Neural cell (in vitro differentiated cells): ENCODE measurements around the gene ALK. TPM values are rescaled to one million over a fixed set of nuclear protein-coding genes. Genes with fewer than 3 reads are reported as not detected.

ENCODE experiments used
- H2AFZ ChIP-seq: fragments of 200-600, 300-800 bp; sonication (generic), shearing (Covaris generic); 2 replicates; pipeline ENCODE4 v1.6.0; 2014; ENCODE audit warnings: low read depth, mild to moderate bottlenecking, antibody characterized with exemption, low read length, moderate library complexity
- H3F3A ChIP-seq: fragments of 200-600 bp; shearing (Covaris generic); 2 replicates; pipeline ENCODE4 v1.6.1; 2016; ENCODE audit warnings: mild to moderate bottlenecking, moderate library complexity, mixed read lengths, antibody characterized with exemption, low read length; ENCODE audit not compliant: insufficient read depth, poor library complexity, severe bottlenecking
- H3K27ac ChIP-seq: fragments of 200-600, 300-800 bp; sonication (generic), shearing (Covaris generic); 2 replicates; pipeline ENCODE4 v1.5.1; 2014; ENCODE audit warnings: mild to moderate bottlenecking, low read length, moderate library complexity
- H3K27me3 ChIP-seq: fragments of 300-800, 200-600 bp; sonication (generic), shearing (Covaris generic); 2 replicates; pipeline ENCODE4 v1.6.0; 2014; ENCODE audit warnings: mild to moderate bottlenecking, low read depth, low read length, moderate library complexity; ENCODE audit not compliant: insufficient read depth
- H3K36me3 ChIP-seq: fragments of 300-800, 200-600 bp; sonication (generic), shearing (Covaris generic); 2 replicates; pipeline ENCODE4 v1.5.1; 2014; ENCODE audit warnings: mild to moderate bottlenecking, antibody characterized with exemption, low read length, moderate library complexity; ENCODE audit not compliant: insufficient read depth
- H3K4me2 ChIP-seq: fragments of 300-800, 200-600 bp; sonication (generic), shearing (Covaris generic); 2 replicates; pipeline ENCODE4 v1.6.0; 2014; ENCODE audit warnings: mild to moderate bottlenecking, low read length
- H3K4me3 ChIP-seq: fragments of 300-800, 200-600 bp; sonication (generic), shearing (Covaris generic); 2 replicates; pipeline ENCODE4 v1.5.1; 2014; ENCODE audit warnings: mild to moderate bottlenecking, low read length, moderate library complexity
- H3K79me2 ChIP-seq: fragments of 200-600 bp; shearing (Covaris generic); replicated peaks from 2 replicates; pipeline ENCODE4 v1.6.0; 2014; ENCODE audit warnings: mild to moderate bottlenecking, low read length, moderate library complexity; ENCODE audit not compliant: insufficient read depth
- H3K9ac ChIP-seq: fragments of 300-800, 200-600 bp; sonication (generic), shearing (Covaris generic); 2 replicates; pipeline ENCODE4 v1.6.1; 2016; ENCODE audit warnings: mild to moderate bottlenecking, low read length, mixed read lengths
- H3K9me2 ChIP-seq: fragments of 200-600 bp; shearing (Covaris generic); 2 replicates; pipeline ENCODE4 v1.6.1; 2016; ENCODE audit warnings: mild to moderate bottlenecking, low read length, mixed read lengths; ENCODE audit not compliant: insufficient read depth
- H3K9me3 ChIP-seq: fragments of 200-600, 300-800 bp; sonication (generic), shearing (Covaris generic); 2 replicates; pipeline ENCODE4 v1.6.1; 2016; ENCODE audit warnings: mild to moderate bottlenecking, mixed run types, low read length, moderate library complexity, mixed read lengths
- H4K20me1 ChIP-seq: fragments of 200-600 bp; shearing (Covaris generic); 2 replicates; pipeline ENCODE4 v1.6.1; 2016; ENCODE audit warnings: mild to moderate bottlenecking, mixed run types; ENCODE audit not compliant: insufficient read depth
- CTCF ChIP-seq: fragments of 450-650 bp; IDR thresholded peaks from 2 replicates; pipeline ENCODE4 v1.5.1; 2014; ENCODE audit warnings: antibody characterized with exemption, mild to moderate bottlenecking, moderate library complexity; ENCODE audit not compliant: poor library complexity, severe bottlenecking
- EP300 ChIP-seq: fragments of 450-650 bp; conservative IDR thresholded peaks from 2 replicates; pipeline ENCODE4 v1.6.1; 2014; ENCODE audit warnings: antibody characterized with exemption, mild to moderate bottlenecking, moderate library complexity; ENCODE audit not compliant: poor library complexity, severe bottlenecking
- EZH2 ChIP-seq: fragments of 200-600, 300-800 bp; shearing (Covaris generic), sonication (generic); IDR thresholded peaks from 2 replicates; pipeline ENCODE4 v1.6.1; 2014; ENCODE audit warnings: antibody characterized with exemption, low read length, borderline replicate concordance, mild to moderate bottlenecking; ENCODE audit not compliant: insufficient read depth, poor library complexity, severe bottlenecking
- MXI1 ChIP-seq: fragments of 450-650 bp; conservative IDR thresholded peaks from 2 replicates; pipeline ENCODE4 v1.6.1; 2014; ENCODE audit warnings: antibody characterized with exemption, mild to moderate bottlenecking; ENCODE audit not compliant: poor library complexity, severe bottlenecking
- POLR2AphosphoS5 ChIP-seq: IDR thresholded peaks from 2 replicates; pipeline ENCODE4 v1.6.1; 2012
- RAD21 ChIP-seq: fragments of 450-650 bp; conservative IDR thresholded peaks from 2 replicates; pipeline ENCODE4 v1.6.1; 2014; ENCODE audit warnings: antibody characterized with exemption, mild to moderate bottlenecking, moderate library complexity
- SMC3 ChIP-seq: fragments of 450-650 bp; conservative IDR thresholded peaks from 2 replicates; pipeline ENCODE4 v1.6.1; 2014; ENCODE audit warnings: antibody characterized with exemption, mild to moderate bottlenecking, moderate library complexity; ENCODE audit not compliant: poor library complexity
- TAF1 ChIP-seq: IDR thresholded peaks from 2 replicates; pipeline ENCODE4 v1.6.1; 2012; ENCODE audit warnings: low read depth
- polyA plus RNA-seq: library from polyadenylated mRNA; depleted of rRNA; stranded (reverse); fragments of >200 nt; gene quantifications from 2 replicates; pipeline ENCODE4 v1.2.3, GENCODE V29; 2014
- TF ChIP-seq, protein P1 (sequence below): IDR thresholded peaks from 2 replicates; pipeline ENCODE4 v1.6.1; 2012; ENCODE audit warnings: borderline replicate concordance

ALK gene
- polyA plus RNA-seq, 1 donor from 2014 or later = 7.1 TPM

DNA sequence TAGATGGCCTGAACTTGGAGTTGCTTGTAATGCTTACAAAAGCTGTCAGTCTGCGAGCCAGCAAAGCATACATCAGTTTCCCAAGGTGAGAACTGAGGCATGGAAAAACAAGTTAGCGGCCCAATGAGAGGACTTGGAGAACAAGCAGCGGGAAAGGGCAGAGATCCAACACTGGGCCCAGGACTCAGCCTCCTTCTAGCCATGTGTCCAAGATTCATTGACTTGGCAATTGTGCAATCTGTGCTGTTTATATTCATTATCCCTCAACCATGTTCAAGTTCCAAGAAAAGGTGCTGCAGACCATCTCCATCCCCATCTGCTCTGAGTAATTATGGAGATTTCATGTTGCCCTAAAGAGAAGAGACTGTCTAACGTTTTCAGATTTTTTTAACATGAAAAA, 187.4 kb downstream of the ALK start:
- no peaks in the 10 kb centered on the region for H3K79me2 ChIP-seq
- no peaks in the 10 kb centered on the region for H4K20me1 ChIP-seq
- TF ChIP-seq EP300 = no peak
- no peak for TF ChIP-seq POLR2AphosphoS5
- TF ChIP-seq EZH2 = no peak
- TF ChIP-seq SMC3 = no peak
- no peak for TF ChIP-seq TAF1
- TF ChIP-seq, protein P1, sequence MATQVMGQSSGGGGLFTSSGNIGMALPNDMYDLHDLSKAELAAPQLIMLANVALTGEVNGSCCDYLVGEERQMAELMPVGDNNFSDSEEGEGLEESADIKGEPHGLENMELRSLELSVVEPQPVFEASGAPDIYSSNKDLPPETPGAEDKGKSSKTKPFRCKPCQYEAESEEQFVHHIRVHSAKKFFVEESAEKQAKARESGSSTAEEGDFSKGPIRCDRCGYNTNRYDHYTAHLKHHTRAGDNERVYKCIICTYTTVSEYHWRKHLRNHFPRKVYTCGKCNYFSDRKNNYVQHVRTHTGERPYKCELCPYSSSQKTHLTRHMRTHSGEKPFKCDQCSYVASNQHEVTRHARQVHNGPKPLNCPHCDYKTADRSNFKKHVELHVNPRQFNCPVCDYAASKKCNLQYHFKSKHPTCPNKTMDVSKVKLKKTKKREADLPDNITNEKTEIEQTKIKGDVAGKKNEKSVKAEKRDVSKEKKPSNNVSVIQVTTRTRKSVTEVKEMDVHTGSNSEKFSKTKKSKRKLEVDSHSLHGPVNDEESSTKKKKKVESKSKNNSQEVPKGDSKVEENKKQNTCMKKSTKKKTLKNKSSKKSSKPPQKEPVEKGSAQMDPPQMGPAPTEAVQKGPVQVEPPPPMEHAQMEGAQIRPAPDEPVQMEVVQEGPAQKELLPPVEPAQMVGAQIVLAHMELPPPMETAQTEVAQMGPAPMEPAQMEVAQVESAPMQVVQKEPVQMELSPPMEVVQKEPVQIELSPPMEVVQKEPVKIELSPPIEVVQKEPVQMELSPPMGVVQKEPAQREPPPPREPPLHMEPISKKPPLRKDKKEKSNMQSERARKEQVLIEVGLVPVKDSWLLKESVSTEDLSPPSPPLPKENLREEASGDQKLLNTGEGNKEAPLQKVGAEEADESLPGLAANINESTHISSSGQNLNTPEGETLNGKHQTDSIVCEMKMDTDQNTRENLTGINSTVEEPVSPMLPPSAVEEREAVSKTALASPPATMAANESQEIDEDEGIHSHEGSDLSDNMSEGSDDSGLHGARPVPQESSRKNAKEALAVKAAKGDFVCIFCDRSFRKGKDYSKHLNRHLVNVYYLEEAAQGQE = no peak
- TF ChIP-seq RAD21 = no peak
- TF ChIP-seq MXI1 = no peak
- TF ChIP-seq CTCF = no peak
- no peaks in the 10 kb centered on the region for H3K9me2 ChIP-seq
- no peak overlapping the region for H3K4me3 ChIP-seq
- no peaks in the 10 kb centered on the region for H3F3A ChIP-seq
- H3K4me2 ChIP-seq = no peak overlapping the region
- no peaks in the 10 kb centered on the region for H3K9me3 ChIP-seq
- H3K36me3 ChIP-seq = no peaks in the 10 kb centered on the region
- H3K27ac ChIP-seq = no peak overlapping the region
- H3K27me3 ChIP-seq = no peaks in the 10 kb centered on the region
- H3K9ac ChIP-seq = no peak overlapping the region
- H2AFZ ChIP-seq = no peak overlapping the region

DNA sequence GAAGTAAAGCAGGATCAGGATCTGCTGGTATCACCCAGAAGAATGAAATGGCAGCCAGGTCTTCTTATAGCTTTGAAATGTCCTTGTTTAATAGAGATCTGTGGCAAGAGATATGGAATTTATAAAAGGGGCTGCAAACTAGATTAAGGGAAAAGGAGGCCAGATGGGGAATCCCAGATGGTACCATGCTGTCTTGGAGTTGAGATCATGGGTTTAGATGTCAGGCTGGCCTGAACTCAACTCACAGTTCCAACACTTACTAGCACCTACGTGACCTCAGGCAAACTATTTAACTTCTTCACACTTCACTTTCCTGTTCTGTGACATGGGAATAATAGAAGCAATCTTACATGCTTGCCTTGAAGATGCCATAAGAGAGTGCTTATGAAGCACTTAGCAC, 188.2 kb downstream of the ALK start:
- H3K79me2 ChIP-seq = no peaks in the 10 kb centered on the region
- no peaks in the 10 kb centered on the region for H3K27me3 ChIP-seq
- no peak overlapping the region for H2AFZ ChIP-seq
- H3K9me2 ChIP-seq = no peaks in the 10 kb centered on the region
- no peak overlapping the region for H3K27ac ChIP-seq
- TF ChIP-seq EP300 (no peak), SMC3 (no peak), RAD21 (no peak), POLR2AphosphoS5 (no peak), MXI1 (no peak), EZH2 (no peak), CTCF (no peak), TAF1 (no peak)
- TF ChIP-seq, protein P1 = no peak
- H3F3A ChIP-seq = no peaks in the 10 kb centered on the region
- no peaks in the 10 kb centered on the region for H3K9me3 ChIP-seq
- H3K36me3 ChIP-seq = no peaks in the 10 kb centered on the region
- H3K9ac ChIP-seq = no peak overlapping the region
- H3K4me2 ChIP-seq = no peak overlapping the region
- no peaks in the 10 kb centered on the region for H4K20me1 ChIP-seq
- H3K4me3 ChIP-seq = no peak overlapping the region
